K562 (cell line): Measurements from ENCODE around the gene FARP2.

Experiments used
- CBX5 ChIP-seq: IDR thresholded peaks from 2 replicates; pipeline ENCODE4 v1.6.1; 2014; ENCODE audit warnings: low read depth, borderline replicate concordance
- CHD4 ChIP-seq: fragments of 200-600 bp; sonication (generic); IDR thresholded peaks from 3 replicates; pipeline ENCODE4 v1.6.1; 2012; ENCODE audit warnings: low read depth, mild to moderate bottlenecking, mixed read lengths, low read length, inconsistent platforms; ENCODE audit not compliant: insufficient read depth, insufficient replicate concordance, poor library complexity, severe bottlenecking
- JUND ChIP-seq, 2 experiments: IDR thresholded peaks; 2 replicates in 1 of 2; 3 replicates in 1 of 2; pipeline ENCODE4 v1.6.1; 2011; ENCODE audit warnings: borderline replicate concordance in 2 of 2, low read depth in 2 of 2, low read length in 2 of 2, improper control_type of control experiment in 1 of 2, missing biosample characterization in 1 of 2, missing genetic modification characterization in 1 of 2, missing genetic modification reagents in 1 of 2
- PKNOX1 ChIP-seq: fragments of 450-650 bp; IDR thresholded peaks from 2 replicates; pipeline ENCODE4 v1.6.1; 2016
- POLR2A ChIP-seq: fragments of 450-650 bp; conservative IDR thresholded peaks from 2 replicates; pipeline ENCODE4 v1.6.1; 2016
- SETDB1 ChIP-seq: IDR thresholded peaks from one replicate; pipeline ENCODE4 v1.6.1; 2012; ENCODE audit warnings: low read length, control low read depth, inconsistent platforms
- TRIM28 ChIP-seq: fragments of 450-650 bp; IDR thresholded peaks from 2 replicates; pipeline ENCODE4 v1.6.1; 2017
- ZBTB8A ChIP-seq: fragments of 450-650 bp; IDR thresholded peaks from 2 replicates; pipeline ENCODE4 v1.6.1; 2018; ENCODE audit warnings: mild to moderate bottlenecking, moderate library complexity; ENCODE audit not compliant: partially characterized antibody
- ZNF121 ChIP-seq: sonication (generic); formaldehyde crosslinking; conservative IDR thresholded peaks from 2 replicates; pipeline ENCODE4 v1.8.0; 2022; ENCODE audit warnings: missing genetic modification reagents

- TF ChIP-seq POLR2A = no peak
- no peak for TF ChIP-seq CHD4
- no peak for TF ChIP-seq SETDB1
- TF ChIP-seq ZNF121 (CRISPR knock-in tag) = no peak
- TF ChIP-seq TRIM28 = no peak
- TF ChIP-seq PKNOX1 = no peak
- no peak for TF ChIP-seq JUND (IDR thresholded peaks at IDR 0.05; ENCODE audit: borderline replicate concordance, low read depth, low read length)
- TF ChIP-seq JUND (tag; IDR thresholded peaks at IDR 0.05; ENCODE audit: borderline replicate concordance, low read depth, low read length) = no peak
- TF ChIP-seq CBX5 = no peak
- TF ChIP-seq ZBTB8A = no peak
Measured at GRCh38 chr2:241349941-241350340, 6.1 kb upstream of the FARP2 start.
